Activated CD8-positive, alpha-beta T cell treated with anti-CD3 and anti-CD28 coated beads, Interleukin-2, amount 10 ng/mL, durations not matched to agents 7 days and 5 days (primary cell): ENCODE measurements around the gene CDK13. TPM values are rescaled to one million over a fixed set of nuclear protein-coding genes. Genes with fewer than 3 reads are reported as not detected.

Experiments
- ATAC-seq: fragments of 150-1000 bp; cut with Tn5 transposase; one replicate; pipeline ENCODE4 v1.10.0; 2021; ENCODE audit warnings: moderate library complexity
- CTCF ChIA-PET: fragments of 350-600 bp; sonication (Branson Sonifier 250); formaldehyde crosslinking; loops from one replicate; lab custom pipeline; 2021; ENCODE audit warnings: antibody characterized with exemption; lab: Charles Lee
- POLR2A ChIA-PET: fragments of 350-600 bp; sonication (Branson Sonifier 250); formaldehyde crosslinking; loops from one replicate; lab custom pipeline; 2021; ENCODE audit warnings: antibody characterized with exemption; lab: Charles Lee
- DNase-seq: peaks from one replicate; pipeline ENCODE4 v3.0.0-alpha.2; 2020
- H3K27ac Mint-ChIP-seq: one replicate; pipeline ENCODE4 v1.8.0; 2021; ENCODE audit warnings: mild to moderate bottlenecking, mixed read lengths
- H3K27me3 Mint-ChIP-seq: one replicate; pipeline ENCODE4 v1.8.0; 2021; ENCODE audit warnings: low read depth, mixed read lengths
- H3K36me3 Mint-ChIP-seq: one replicate; pipeline ENCODE4 v1.8.0; 2021; ENCODE audit warnings: low read depth, mixed read lengths
- H3K4me1 Mint-ChIP-seq: one replicate; pipeline ENCODE4 v1.8.0; 2021; ENCODE audit warnings: low read depth, mixed read lengths
- H3K4me3 Mint-ChIP-seq: one replicate; pipeline ENCODE4 v1.8.0; 2021; ENCODE audit warnings: mild to moderate bottlenecking, mixed read lengths
- H3K9me3 Mint-ChIP-seq: one replicate; pipeline ENCODE4 v1.8.0; 2022; ENCODE audit warnings: mixed read lengths; ENCODE audit not compliant: insufficient read depth
- total RNA-seq, 2 experiments: library from RNA; stranded (reverse); gene quantifications; one replicate each; pipeline ENCODE4 v1.2.3, GENCODE V29; 2021

Gene CDK13
- total RNA-seq, 2 experiments from 2014 or later, result 46.7 to 49.0 TPM

- ChIA-PET CTCF (interaction anchor here (1.3 to 2.7 kb wide), 2 partner anchors 162 to 478 kb away, joined by 7 to 9 read pairs; no protein-coding TSS in a partner anchor), POLR2A (no interaction called here)
- ATAC-seq, result no peak
- no peak for DNase-seq
- Mint-ChIP-seq H3K27ac (no peak overlapping the region), H3K9me3 (no peaks in the 10 kb centered on the region), H3K27me3 (no peaks in the 10 kb centered on the region), H3K4me3 (no peak overlapping the region), H3K4me1 (no peaks in the 10 kb centered on the region), H3K36me3 (peaks cover 18% of the 10 kb centered on the region)
These were observed 109.0 kb downstream of the CDK13 start for GRCh38 chr7:40059057-40059456.

DNA sequence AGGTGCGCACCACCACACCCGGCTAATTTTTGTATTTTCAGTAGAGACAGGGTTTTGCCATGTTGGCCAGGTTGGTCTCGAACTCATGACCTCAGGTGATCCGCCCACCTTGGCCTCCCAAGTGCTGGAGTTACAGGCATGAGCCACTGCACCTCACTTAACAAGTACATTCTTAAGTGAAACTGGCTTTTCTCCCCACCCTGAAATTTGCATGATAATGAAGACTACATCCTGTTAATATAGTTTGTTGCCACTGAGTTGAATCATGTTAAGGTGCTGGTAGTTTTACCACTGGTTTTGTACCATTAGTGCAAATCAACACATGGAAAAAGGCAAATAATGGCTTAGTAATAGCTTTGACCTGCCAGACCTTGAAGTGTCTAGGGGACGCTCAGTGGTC is 122.2 kb downstream of the CDK13 start:
- Mint-ChIP-seq H3K27ac (no peak overlapping the region), H3K36me3 (peaks cover 8% of the 10 kb centered on the region), H3K4me1 (no peaks in the 10 kb centered on the region), H3K9me3 (no peaks in the 10 kb centered on the region), H3K27me3 (no peaks in the 10 kb centered on the region), H3K4me3 (no peak overlapping the region)
- no peak for DNase-seq
- CTCF ChIA-PET, result interaction anchor here (1.3 to 1.8 kb wide), 2 partner anchors 19 to 49 kb away, joined by 3 to 4 read pairs; no protein-coding TSS in a partner anchor
- POLR2A ChIA-PET, result interaction anchor here (0.7 kb wide), 1 partner anchor 62 kb away, joined by 3 read pairs; no protein-coding TSS in a partner anchor
- ATAC-seq, result no peak

DNA sequence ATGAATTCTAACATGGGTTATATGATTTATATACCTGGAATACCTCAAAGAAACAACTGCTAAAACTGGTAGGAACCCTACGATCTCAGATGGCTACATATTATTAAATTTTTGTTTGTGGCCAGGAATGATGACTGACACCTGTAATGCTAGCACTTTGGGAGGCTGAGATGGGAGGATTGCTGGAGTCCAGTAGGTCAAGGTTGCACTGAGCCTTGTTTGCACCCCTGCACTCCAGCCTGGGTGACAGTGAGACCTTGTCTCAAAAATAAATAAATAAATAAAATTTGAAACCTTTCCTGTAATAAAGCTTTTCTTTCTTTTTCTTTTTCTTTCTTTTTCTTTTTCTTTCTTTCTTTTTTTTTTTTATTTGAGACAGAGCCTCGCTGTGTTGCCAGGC is 123.2 kb downstream of the CDK13 start:
- ATAC-seq, result no peak
- CTCF ChIA-PET, result interaction anchor here (1.0 kb wide), 1 partner anchor 177 kb away, joined by 4 read pairs; no protein-coding TSS in a partner anchor

DNA sequence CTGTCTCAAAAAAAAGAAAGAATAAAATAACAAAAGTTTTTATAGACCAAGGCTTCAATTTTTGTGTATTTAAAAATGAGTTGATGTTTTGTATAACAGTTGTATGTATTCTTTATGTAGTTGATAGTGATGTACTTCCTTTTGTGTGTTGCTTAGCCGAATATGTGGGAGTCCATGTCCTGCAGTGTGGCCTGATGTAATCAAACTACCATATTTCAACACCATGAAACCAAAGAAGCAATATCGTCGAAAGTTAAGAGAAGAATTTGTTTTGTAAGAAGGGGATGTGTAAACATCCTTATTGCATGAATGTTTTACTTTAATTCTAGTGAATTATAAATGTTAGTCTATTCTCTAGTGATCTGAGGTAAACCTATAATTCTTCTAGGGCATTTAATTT is 127.8 kb downstream of the CDK13 start:
- POLR2A ChIA-PET, result no interaction called here
- no peak overlapping the region for H3K27ac Mint-ChIP-seq
- H3K9me3 Mint-ChIP-seq, result no peaks in the 10 kb centered on the region
- no peaks in the 10 kb centered on the region for H3K4me1 Mint-ChIP-seq
- no peak for ATAC-seq
- H3K4me3 Mint-ChIP-seq, result no peak overlapping the region
- DNase-seq, result no peak
- no peaks in the 10 kb centered on the region for H3K27me3 Mint-ChIP-seq
- CTCF ChIA-PET, result interaction anchor here (0.6 kb wide), 1 partner anchor 57 kb away, joined by 5 read pairs; no protein-coding TSS in a partner anchor
- peaks cover 9% of the 10 kb centered on the region for H3K36me3 Mint-ChIP-seq

More for the DNA sequence above, 123.2 kb downstream of the CDK13 start:
- H3K27me3 Mint-ChIP-seq, result no peaks in the 10 kb centered on the region
- no peak overlapping the region for H3K4me3 Mint-ChIP-seq
- H3K4me1 Mint-ChIP-seq, result no peaks in the 10 kb centered on the region
- POLR2A ChIA-PET, result no interaction called here
- H3K27ac Mint-ChIP-seq, result no peak overlapping the region
- H3K9me3 Mint-ChIP-seq, result no peaks in the 10 kb centered on the region
- H3K36me3 Mint-ChIP-seq, result peaks cover 12% of the 10 kb centered on the region
- DNase-seq, result no peak

GRCh38 chr7:40092182-40092581 is 142.1 kb downstream of the CDK13 start:
- peaks cover 38% of the 10 kb centered on the region for H3K36me3 Mint-ChIP-seq
- ATAC-seq, result no peak
- H3K27ac Mint-ChIP-seq, result no peak overlapping the region
- ChIA-PET CTCF (no interaction called here), POLR2A (interaction anchor here (1.1 kb wide), 1 partner anchor 144 kb away, joined by 3 read pairs; no protein-coding TSS in a partner anchor)
- H3K4me1 Mint-ChIP-seq, result no peaks in the 10 kb centered on the region
- H3K9me3 Mint-ChIP-seq, result no peaks in the 10 kb centered on the region
- DNase-seq, result no peak
- no peaks in the 10 kb centered on the region for H3K27me3 Mint-ChIP-seq
- no peak overlapping the region for H3K4me3 Mint-ChIP-seq

- DNase-seq (no peak), ATAC-seq (no peak)
- ChIA-PET POLR2A (no interaction called here), CTCF (no interaction called here)
- Mint-ChIP-seq H3K4me3 (no peak overlapping the region), H3K4me1 (no peaks in the 10 kb centered on the region), H3K27me3 (no peaks in the 10 kb centered on the region), H3K9me3 (no peaks in the 10 kb centered on the region), H3K27ac (no peak overlapping the region), H3K36me3 (peaks cover 31% of the 10 kb centered on the region)
These were observed 143.7 kb downstream of the CDK13 start for GRCh38 chr7:40093631-40094350.

- ChIA-PET CTCF (interaction anchor here (0.7 kb wide), 1 partner anchor 13 kb away, joined by 4 read pairs; no protein-coding TSS in a partner anchor), POLR2A (no interaction called here)
- Mint-ChIP-seq H3K4me3 (no peak overlapping the region), H3K27me3 (no peaks in the 10 kb centered on the region), H3K9me3 (no peaks in the 10 kb centered on the region), H3K4me1 (no peaks in the 10 kb centered on the region), H3K36me3 (peaks cover 24% of the 10 kb centered on the region), H3K27ac (no peak overlapping the region)
- ATAC-seq, result no peak
- no peak for DNase-seq
These were observed 145.2 kb downstream of the CDK13 start for GRCh38 chr7:40095230-40095629.

GRCh38 chr7:40095695-40096327 is 145.8 kb downstream of the CDK13 start:
- ChIA-PET CTCF (interaction anchor here (0.7 kb wide), 1 partner anchor 13 kb away, joined by 4 read pairs; no protein-coding TSS in a partner anchor), POLR2A (no interaction called here)
- H3K36me3 Mint-ChIP-seq, result peaks cover 24% of the 10 kb centered on the region
- no peaks in the 10 kb centered on the region for H3K4me1 Mint-ChIP-seq
- H3K4me3 Mint-ChIP-seq, result no peak overlapping the region
- no peaks in the 10 kb centered on the region for H3K27me3 Mint-ChIP-seq
- ATAC-seq, result no peak
- H3K27ac Mint-ChIP-seq, result no peak overlapping the region
- no peak for DNase-seq
- no peaks in the 10 kb centered on the region for H3K9me3 Mint-ChIP-seq

- Mint-ChIP-seq H3K27me3 (no peaks in the 10 kb centered on the region), H3K9me3 (no peaks in the 10 kb centered on the region), H3K4me3 (no peak overlapping the region), H3K27ac (no peak overlapping the region), H3K4me1 (no peaks in the 10 kb centered on the region), H3K36me3 (peaks cover 23% of the 10 kb centered on the region)
- ChIA-PET POLR2A (no interaction called here), CTCF (interaction anchor here (1.4 kb wide), 1 partner anchor 37 kb away, joined by 5 read pairs; the partner anchor contains the start of genes MPLKIP and SUGCT)
- ATAC-seq, result no peak
- DNase-seq, result no peak
These were observed 147.7 kb downstream of the CDK13 start for GRCh38 chr7:40097728-40098127.

DNA sequence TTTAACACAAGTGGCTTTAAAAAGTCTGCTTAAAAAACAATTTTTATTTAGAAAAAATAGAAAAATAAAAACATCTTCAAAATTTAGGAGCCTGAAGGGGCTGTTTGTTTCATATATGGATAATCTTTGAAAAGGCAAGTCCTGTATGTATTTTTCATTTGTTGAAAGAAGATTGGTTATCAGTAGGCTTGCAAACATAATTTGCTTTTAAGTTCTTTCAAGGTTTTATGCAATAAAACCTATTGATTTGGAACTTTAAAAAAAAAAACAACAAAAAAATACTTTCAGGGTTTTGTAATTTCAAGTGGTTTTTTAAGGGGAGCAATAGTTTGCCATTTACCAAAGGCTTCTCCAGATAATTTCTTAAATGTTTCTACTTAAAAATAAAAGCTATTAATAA is 148.8 kb downstream of the CDK13 start:
- no peaks in the 10 kb centered on the region for H3K9me3 Mint-ChIP-seq
- DNase-seq (no peak), ATAC-seq (no peak)
- ChIA-PET POLR2A (no interaction called here), CTCF (interaction anchor here (1.4 kb wide), 1 partner anchor 36 kb away, joined by 5 read pairs; the partner anchor contains the start of genes MPLKIP and SUGCT)
- H3K36me3 Mint-ChIP-seq, result peaks cover 20% of the 10 kb centered on the region
- no peaks in the 10 kb centered on the region for H3K4me1 Mint-ChIP-seq
- no peak overlapping the region for H3K4me3 Mint-ChIP-seq
- no peaks in the 10 kb centered on the region for H3K27me3 Mint-ChIP-seq
- no peak overlapping the region for H3K27ac Mint-ChIP-seq

DNA sequence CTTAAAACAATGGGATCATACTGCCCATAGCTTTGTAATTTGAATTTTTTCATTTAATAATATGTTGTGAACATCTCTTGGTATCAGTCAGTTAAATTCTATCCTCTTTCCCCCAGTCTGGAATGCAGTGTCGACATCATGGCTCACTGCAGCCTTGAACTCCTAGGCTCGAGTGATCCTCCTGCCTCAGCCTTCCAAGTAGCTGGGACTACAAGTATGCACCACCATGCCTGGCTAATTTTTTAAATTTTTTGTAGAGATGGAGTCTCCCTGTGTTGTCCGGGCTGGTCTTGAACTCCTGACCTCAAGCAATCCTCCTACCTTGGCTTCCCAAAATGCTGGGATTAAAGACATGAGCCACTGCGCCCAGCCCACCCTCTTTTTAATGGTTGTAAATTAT is 149.8 kb downstream of the CDK13 start:
- DNase-seq (no peak), ATAC-seq (no peak)
- H3K4me3 Mint-ChIP-seq, result no peak overlapping the region
- H3K9me3 Mint-ChIP-seq, result no peaks in the 10 kb centered on the region
- POLR2A ChIA-PET, result no interaction called here
- CTCF ChIA-PET, result no interaction called here
- H3K27ac Mint-ChIP-seq, result no peak overlapping the region
- H3K27me3 Mint-ChIP-seq, result no peaks in the 10 kb centered on the region
- H3K4me1 Mint-ChIP-seq, result no peaks in the 10 kb centered on the region
- peaks cover 11% of the 10 kb centered on the region for H3K36me3 Mint-ChIP-seq

DNA sequence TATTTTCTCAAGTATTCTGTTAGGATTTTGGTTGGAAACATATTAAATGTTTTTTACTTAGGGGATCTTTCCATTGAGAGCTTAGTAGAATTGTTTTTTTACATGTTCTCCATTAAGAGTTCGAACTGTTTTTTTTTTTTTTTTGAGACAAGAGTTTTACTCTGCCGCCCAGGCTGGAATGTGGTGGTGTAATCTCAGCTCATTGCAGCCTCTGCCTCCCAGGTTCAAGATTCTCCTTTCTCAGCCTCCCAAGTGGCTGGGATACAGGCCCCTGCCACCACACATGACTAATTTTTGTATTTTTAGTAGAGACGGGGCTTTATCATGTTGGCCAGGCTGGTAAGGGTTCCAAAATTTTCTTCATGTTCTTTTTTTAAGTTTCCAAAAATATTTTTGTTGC is 151.1 kb downstream of the CDK13 start:
- ChIA-PET CTCF (no interaction called here), POLR2A (no interaction called here)
- H3K36me3 Mint-ChIP-seq, result peaks cover 7% of the 10 kb centered on the region
- H3K9me3 Mint-ChIP-seq, result no peaks in the 10 kb centered on the region
- DNase-seq, result no peak
- H3K4me1 Mint-ChIP-seq, result no peaks in the 10 kb centered on the region
- no peaks in the 10 kb centered on the region for H3K27me3 Mint-ChIP-seq
- no peak overlapping the region for H3K4me3 Mint-ChIP-seq
- no peak for ATAC-seq
- H3K27ac Mint-ChIP-seq, result no peak overlapping the region
